Left hindlimb (tissue), 1 donor: ENCODE measurements around the gene GPR173.

Source experiments
- DNase-seq: peaks from one replicate; pipeline ENCODE4 v3.0.0-alpha.2; 2018

Gene GPR173

GRCh38 chrX:53091354-53091753, 42.8 kb downstream of the GPR173 start:
- DNase-seq, result no peak

- peak; percentile 81 for DNase-seq
These were observed 44.6 kb downstream of the GPR173 start for GRCh38 chrX:53093177-53093655.

GRCh38 chrX:53093748-53094581, 45.4 kb downstream of the GPR173 start, which contains the start of gene KANTR:
TSS of gene KANTR (plus strand) at chrX:53094142. CDS start at chrX:53124273, 30,131 bp downstream.
- DNase-seq, result peak; percentile 92

GRCh38 chrX:53094582-53094905, 46.0 kb downstream of the GPR173 start:
- DNase-seq, result no peak

GRCh38 chrX:53095796-53096195, 47.2 kb downstream of the GPR173 start:
- DNase-seq, result no peak

- DNase-seq, result no peak
These were observed 66.4 kb downstream of the GPR173 start for GRCh38 chrX:53114864-53115549.

GRCh38 chrX:53115550-53115874, 66.9 kb downstream of the GPR173 start:
- DNase-seq, result no peak

GRCh38 chrX:53116101-53116500, 67.5 kb downstream of the GPR173 start:
- DNase-seq, result peak; percentile 51

GRCh38 chrX:53122013-53122412, 73.4 kb downstream of the GPR173 start:
- no peak for DNase-seq

GRCh38 chrX:53125506-53125905, 76.9 kb downstream of the GPR173 start:
- DNase-seq, result no peak

- DNase-seq, result no peak
These were observed 77.8 kb downstream of the GPR173 start for GRCh38 chrX:53126377-53126776.

- no peak for DNase-seq
These were observed 79.6 kb downstream of the GPR173 start for GRCh38 chrX:53128097-53128749.
